Endodermal cell (in vitro differentiated cells): ENCODE data around the gene GRB14. TPM values are rescaled to one million over a fixed set of nuclear protein-coding genes. Genes with fewer than 3 reads are reported as not detected.

Source experiments
- DNase-seq: peaks from one replicate; pipeline ENCODE4 v3.0.0-alpha.2; 2017
- H3K27ac ChIP-seq: 2 replicates; pipeline ENCODE4 v1.5.1; 2013; ENCODE audit warnings: mild to moderate bottlenecking, low read depth, low read length, moderate library complexity
- H3K27me3 ChIP-seq: 2 replicates; pipeline ENCODE4 v1.6.1; 2013; ENCODE audit warnings: mild to moderate bottlenecking, low read length, moderate library complexity; ENCODE audit not compliant: insufficient read depth, control insufficient read depth, poor library complexity, severe bottlenecking
- H3K36me3 ChIP-seq: 2 replicates; pipeline ENCODE4 v1.7.0; 2013; ENCODE audit warnings: mild to moderate bottlenecking, low read length, moderate library complexity; ENCODE audit not compliant: control insufficient read depth, insufficient read depth
- H3K4me1 ChIP-seq: one replicate; pipeline ENCODE4 v1.7.0; 2013; ENCODE audit warnings: low read length; ENCODE audit not compliant: control insufficient read depth, insufficient read depth
- H3K4me3 ChIP-seq: 2 replicates; pipeline ENCODE4 v1.5.1; 2013; ENCODE audit warnings: mild to moderate bottlenecking, low read length, moderate library complexity
- H3K9ac ChIP-seq: 2 replicates; pipeline ENCODE4 v1.6.1; 2013; ENCODE audit warnings: mild to moderate bottlenecking, low read length, moderate library complexity; ENCODE audit not compliant: poor library complexity, severe bottlenecking; ENCODE audit errors: extremely low read depth
- H3K9me3 ChIP-seq: 2 replicates; pipeline ENCODE4 v1.6.1; 2013; ENCODE audit warnings: mild to moderate bottlenecking, low read length, moderate library complexity; ENCODE audit not compliant: control insufficient read depth
- H3K27ac Mint-ChIP-seq: 2 replicates; pipeline ENCODE4 v1.8.0; 2020; ENCODE audit warnings: mixed read lengths
- H3K27me3 Mint-ChIP-seq: 2 replicates; pipeline ENCODE4 v1.8.0; 2021; ENCODE audit warnings: mild to moderate bottlenecking, mixed read lengths; ENCODE audit not compliant: insufficient read depth
- H3K36me3 Mint-ChIP-seq: 2 replicates; pipeline ENCODE4 v1.8.0; 2020; ENCODE audit warnings: low read depth, mixed read lengths
- H3K4me1 Mint-ChIP-seq: 2 replicates; pipeline ENCODE4 v1.8.0; 2020; ENCODE audit warnings: mixed read lengths
- H3K4me3 Mint-ChIP-seq: 2 replicates; pipeline ENCODE4 v1.8.0; 2020; ENCODE audit warnings: mild to moderate bottlenecking, moderate library complexity, mixed read lengths
- H3K9me3 Mint-ChIP-seq: 2 replicates; pipeline ENCODE4 v1.8.0; 2020; ENCODE audit warnings: mild to moderate bottlenecking, mixed read lengths
- CTCF ChIP-seq: fragments of 200-600 bp; sonication (generic); conservative IDR thresholded peaks from 2 replicates; pipeline ENCODE4 v1.5.0; 2021; ENCODE audit warnings: antibody characterized with exemption, mild to moderate bottlenecking
- WGBS, 2 experiments: methylation state at CpG; one replicate each; pipeline versions ENCODE4 v1.1.5 to v1.1.7; 2013; ENCODE audit warnings: missing lambda C conversion rate in 2 of 2, mixed read lengths in 1 of 2; ENCODE audit not compliant: insufficient coverage in 1 of 2, insufficient read length in 1 of 2; 5-methylcytosine and 5-hydroxymethylcytosine counted together
- total RNA-seq, 2 donors: library from RNA; stranded (reverse); fragmentation: NEBNext Ultra II Directional in 1 of 2; extraction: Animal tissue kit (Norgen Biotek cat#: 25700) in 1 of 2; gene quantifications; 2 replicates in 1 of 2; 3 replicates in 1 of 2; pipeline ENCODE4 v1.2.1, GENCODE V29; 2021

Gene GRB14
- total RNA-seq, 2 donors from 2014 or later: 16.5 to 21.4 TPM

GRCh38 chr2:164464376-164464775 lies 156.9 kb downstream of the GRB14 start:
- Histone ChIP-seq H3K4me3 (no peak overlapping the region), H3K9me3 (no peaks in the 10 kb centered on the region), H3K9ac (no peak overlapping the region), H3K27ac (no peak overlapping the region), H3K36me3 (no peaks in the 10 kb centered on the region), H3K4me1 (no peaks in the 10 kb centered on the region), H3K27me3 (no peaks in the 10 kb centered on the region)
- TF ChIP-seq CTCF: no peak
- 90 to 94% methylated on average over 4 to 5 of the region's 5 CpGs for WGBS, 2 experiments
- H3K4me1 Mint-ChIP-seq: peaks cover 28% of the 10 kb centered on the region
- no peaks in the 10 kb centered on the region for H3K36me3 Mint-ChIP-seq
- DNase-seq: no peak
- H3K27me3 Mint-ChIP-seq: no peaks in the 10 kb centered on the region
- H3K4me3 Mint-ChIP-seq: no peak overlapping the region
- H3K9me3 Mint-ChIP-seq: no peaks in the 10 kb centered on the region
- no peak overlapping the region for H3K27ac Mint-ChIP-seq

- H3K27me3 Mint-ChIP-seq: no peaks in the 10 kb centered on the region
- H3K4me1 Mint-ChIP-seq: peaks cover 53% of the 10 kb centered on the region
- Histone ChIP-seq H3K9ac (no peak overlapping the region), H3K27ac (no peak overlapping the region), H3K27me3 (no peaks in the 10 kb centered on the region), H3K4me1 (no peaks in the 10 kb centered on the region), H3K36me3 (no peaks in the 10 kb centered on the region), H3K4me3 (no peak overlapping the region), H3K9me3 (no peaks in the 10 kb centered on the region)
- WGBS, 2 experiments: 88 to 100% methylated on average over 1 of the region's 2 CpGs
- peak overlapping the region; percentile 62 for H3K27ac Mint-ChIP-seq
- no peaks in the 10 kb centered on the region for H3K36me3 Mint-ChIP-seq
- no peak for TF ChIP-seq CTCF
- peak overlapping the region; percentile 30 for H3K4me3 Mint-ChIP-seq
- DNase-seq: peak; percentile 78
- H3K9me3 Mint-ChIP-seq: no peaks in the 10 kb centered on the region
Observed at GRCh38 chr2:164458792-164459191, 162.5 kb downstream of the GRB14 start.

- Mint-ChIP-seq H3K36me3 (no peaks in the 10 kb centered on the region), H3K27ac (no peak overlapping the region), H3K4me3 (no peak overlapping the region), H3K9me3 (no peaks in the 10 kb centered on the region), H3K27me3 (no peaks in the 10 kb centered on the region), H3K4me1 (peaks cover 51% of the 10 kb centered on the region)
- no peak overlapping the region for H3K27ac ChIP-seq
- TF ChIP-seq CTCF: no peak
- no peak overlapping the region for H3K9ac ChIP-seq
- no peaks in the 10 kb centered on the region for H3K27me3 ChIP-seq
- no peak overlapping the region for H3K4me3 ChIP-seq
- 94% methylated on average over 1 of the region's 1 CpG; no CpG with 5 or more reads in 1 of the 2 experiments for whole genome bisulfite sequencing, 2 experiments
- DNase-seq: no peak
- no peaks in the 10 kb centered on the region for H3K4me1 ChIP-seq
- H3K9me3 ChIP-seq: no peaks in the 10 kb centered on the region
- H3K36me3 ChIP-seq: no peaks in the 10 kb centered on the region
Observed at GRCh38 chr2:164457271-164457670, 164.0 kb downstream of the GRB14 start.
